DMS53 (cell line): ENCODE measurements around the gene MTHFSD.

Experiments used
- DNase-seq: peaks from one replicate; lab custom pipeline; 2025; lab: John Stamatoyannopoulos, UW

The MTHFSD gene

GRCh38 chr16:86514481-86515376, 40.3 kb downstream of the MTHFSD start:
- DNase-seq: no peak

GRCh38 chr16:86513471-86514277, 41.4 kb downstream of the MTHFSD start:
- no peak for DNase-seq

- DNase-seq: no peak
Observed at GRCh38 chr16:86512860-86513470, 42.1 kb downstream of the MTHFSD start.

GRCh38 chr16:86512301-86512859, 42.7 kb downstream of the MTHFSD start:
- DNase-seq: no peak

GRCh38 chr16:86511317-86512161, 43.5 kb downstream of the MTHFSD start:
- DNase-seq: no peak

GRCh38 chr16:86510465-86511261, 44.4 kb downstream of the MTHFSD start, which contains the start of gene FOXF1:
FOXF1 (plus strand) TSS chr16:86510527; CDS start chr16:86510570, 43 bp downstream.
- no peak for DNase-seq

- no peak for DNase-seq
Observed at GRCh38 chr16:86509759-86510464, 45.1 kb downstream of the MTHFSD start.

- peak; percentile 47 for DNase-seq
Observed at GRCh38 chr16:86508947-86509758, 45.9 kb downstream of the MTHFSD start.

- DNase-seq: no peak
Observed at GRCh38 chr16:86508028-86508946, 46.7 kb downstream of the MTHFSD start.

GRCh38 chr16:86507173-86508027, 47.6 kb downstream of the MTHFSD start:
- DNase-seq: no peak

GRCh38 chr16:86505899-86506864, 48.9 kb downstream of the MTHFSD start:
- no peak for DNase-seq

- DNase-seq: no peak
Observed at GRCh38 chr16:86505185-86505898, 49.7 kb downstream of the MTHFSD start.

GRCh38 chr16:86504315-86505184, 50.5 kb downstream of the MTHFSD start:
- DNase-seq: no peak

- DNase-seq: no peak
Observed at GRCh38 chr16:86503830-86504229, 51.2 kb downstream of the MTHFSD start.
